A549 (cell line): ENCODE data around the gene RBM47. TPM values are rescaled to one million over a fixed set of nuclear protein-coding genes. Genes with fewer than 3 reads are reported as not detected.

Experiments used
- ATAC-seq, 2 experiments: fragments of 200-7000 bp in 1 of 2; fragments of >200 bp in 1 of 2; cut with Nextera tagmentation in 1 of 2; cut with Tn5 transposase in 1 of 2; 3 replicates each; pipeline versions ENCODE4 v1.8.0 to v1.9.1; 2018 to 2020; ENCODE audit warnings: mild to moderate bottlenecking in 1 of 2, moderate library complexity in 1 of 2
- CTCF ChIA-PET: fragments of 300-600 bp; sonication (Branson Sonifier 250); formaldehyde crosslinking; extraction: SDS; loops from one replicate; lab custom pipeline; 2021; ENCODE audit warnings: antibody characterized with exemption, inconsistent platforms; lab: Yijun Ruan, JAX
- POLR2A ChIA-PET: fragments of 350-600 bp; formaldehyde crosslinking; extraction: SDS; loops from one replicate; lab custom pipeline; 2021; ENCODE audit warnings: antibody characterized with exemption, inconsistent platforms; lab: Yijun Ruan, JAX
- DNase-seq, 2 experiments: peaks; one replicate each; pipeline versions ENCODE4 v3.0.0 to v3.0.0-alpha.2; 2011 to 2016; ENCODE audit warnings: low read depth in 1 of 2, low spot score in 1 of 2
- FAIRE-seq: peaks from 2 replicates; lab custom pipeline; 2011; peaks lifted over from hg19 to GRCh38; lab: Jason Lieb, UNC
- H3K27ac ChIP-seq, 2 experiments: fragments of >200 bp; sonication (Bioruptor Twin); formaldehyde crosslinking; 3 replicates each; pipeline ENCODE4 v1.5.1; 2016 to 2017
- H3K4me1 ChIP-seq: fragments of >200 bp; sonication (Bioruptor Twin); formaldehyde crosslinking; 3 replicates; pipeline ENCODE4 v1.6.1; 2016
- H3K4me2 ChIP-seq: fragments of >200 bp; sonication (Bioruptor Twin); formaldehyde crosslinking; 3 replicates; pipeline ENCODE4 v1.6.1; 2016
- H3K4me3 ChIP-seq: fragments of >200 bp; sonication (Bioruptor Twin); formaldehyde crosslinking; 3 replicates; pipeline ENCODE4 v1.5.1; 2016
- H3K9me3 ChIP-seq: fragments of >200 bp; sonication (Bioruptor Twin); formaldehyde crosslinking; 3 replicates; pipeline ENCODE4 v1.6.1; 2016
- ATOH8 ChIP-seq: fragments of 250-450 bp; sonication (Bioruptor Pico); IDR thresholded peaks from 2 replicates; pipeline ENCODE4 v1.5.0; 2020; ENCODE audit warnings: low read depth, mild to moderate bottlenecking, moderate library complexity
- CBX2 ChIP-seq: fragments of 200-600 bp; sonication (generic); IDR thresholded peaks from 2 replicates; pipeline ENCODE4 v1.6.1; 2016; ENCODE audit warnings: low read depth, mild to moderate bottlenecking, borderline replicate concordance
- CHD4 ChIP-seq: fragments of 200-600 bp; sonication (generic); IDR thresholded peaks from 2 replicates; pipeline ENCODE4 v1.6.1; 2016; ENCODE audit warnings: antibody characterized with exemption, mild to moderate bottlenecking, borderline replicate concordance
- EHMT2 ChIP-seq: fragments of 200-600 bp; sonication (generic); IDR thresholded peaks from 2 replicates; pipeline ENCODE4 v1.6.1; 2016; ENCODE audit warnings: antibody characterized with exemption, low read depth, mild to moderate bottlenecking, moderate library complexity
- EP300 ChIP-seq, 2 experiments: fragments of >200 bp; sonication (Bioruptor Twin); formaldehyde crosslinking; IDR thresholded peaks; 2 replicates in 1 of 2; 3 replicates in 1 of 2; pipeline ENCODE4 v1.6.1; 2016 to 2017
- FOSB ChIP-seq: fragments of 250-450 bp; sonication (Bioruptor Pico); IDR thresholded peaks from 2 replicates; pipeline ENCODE4 v1.5.0; 2020; ENCODE audit warnings: mild to moderate bottlenecking, moderate library complexity
- FOSL2 ChIP-seq, 2 experiments: fragments of 450-650 bp in 1 of 2; fragments of >200 bp in 1 of 2; sonication (Bioruptor Twin) in 1 of 2; formaldehyde crosslinking; IDR thresholded peaks; 2 replicates each; pipeline versions ENCODE4 v1.5.0 to v1.6.1; 2016 to 2020; ENCODE audit warnings: mild to moderate bottlenecking in 1 of 2, moderate library complexity in 1 of 2
- FOXS1 ChIP-seq: fragments of 250-450 bp; sonication (Bioruptor Pico); IDR thresholded peaks from 2 replicates; pipeline ENCODE4 v1.5.0; 2020; ENCODE audit warnings: mild to moderate bottlenecking, moderate library complexity
- HDAC2 ChIP-seq: fragments of 200-600 bp; sonication (generic); IDR thresholded peaks from 2 replicates; pipeline ENCODE4 v1.6.1; 2016
- HMGXB4 ChIP-seq: fragments of 250-450 bp; sonication (Bioruptor Pico); IDR thresholded peaks from 2 replicates; pipeline ENCODE4 v1.5.0; 2021; ENCODE audit warnings: mild to moderate bottlenecking, moderate library complexity, borderline replicate concordance
- JUN ChIP-seq, 2 experiments: fragments of >200 bp; sonication (Bioruptor Twin); formaldehyde crosslinking; IDR thresholded peaks; 2 replicates in 1 of 2; 3 replicates in 1 of 2; pipeline ENCODE4 v1.6.1; 2016 to 2017
- JUNB ChIP-seq: fragments of >200 bp; sonication (Bioruptor Twin); formaldehyde crosslinking; IDR thresholded peaks from 2 replicates; pipeline ENCODE4 v1.6.1; 2016
- KDM1A ChIP-seq: fragments of 200-600 bp; sonication (generic); IDR thresholded peaks from 2 replicates; pipeline ENCODE4 v1.6.1; 2016; ENCODE audit warnings: low read depth, mild to moderate bottlenecking
- MYC ChIP-seq: IDR thresholded peaks from 2 replicates; pipeline ENCODE4 v1.6.1; 2012; ENCODE audit warnings: mild to moderate bottlenecking, inconsistent platforms, low read length, improper control_type of control experiment, borderline replicate concordance
- PHF8 ChIP-seq: fragments of 200-600 bp; sonication (generic); IDR thresholded peaks from 2 replicates; pipeline ENCODE4 v1.6.1; 2016; ENCODE audit warnings: low read depth, mild to moderate bottlenecking, antibody characterized with exemption, moderate library complexity, borderline replicate concordance
- RAD21 ChIP-seq, 2 experiments: fragments of >200 bp in 1 of 2; sonication (Bioruptor Twin) in 1 of 2; formaldehyde crosslinking in 1 of 2; IDR thresholded peaks in 1 of 2; conservative IDR thresholded peaks in 1 of 2; 2 replicates in 1 of 2; 3 replicates in 1 of 2; pipeline ENCODE4 v1.6.1; 2012 to 2018; ENCODE audit warnings: inconsistent platforms in 1 of 2
- REST ChIP-seq: fragments of 200-600 bp; sonication (generic); IDR thresholded peaks from 2 replicates; pipeline ENCODE4 v1.6.1; 2016; ENCODE audit warnings: antibody characterized with exemption, mild to moderate bottlenecking, moderate library complexity
- SMC3 ChIP-seq: fragments of >200 bp; sonication (Bioruptor Twin); formaldehyde crosslinking; IDR thresholded peaks from 3 replicates; pipeline ENCODE4 v1.6.1; 2018; ENCODE audit warnings: inconsistent platforms
- TP53 ChIP-seq: fragments of 250-450 bp; sonication (Bioruptor Pico); IDR thresholded peaks from 2 replicates; pipeline ENCODE4 v1.5.0; 2021; ENCODE audit warnings: mild to moderate bottlenecking, moderate library complexity
- USF2 ChIP-seq: fragments of 450-650 bp; IDR thresholded peaks from 2 replicates; pipeline ENCODE4 v1.6.1; 2014; ENCODE audit warnings: antibody characterized with exemption
- ZFP36 ChIP-seq: fragments of 450-650 bp; IDR thresholded peaks from 2 replicates; pipeline ENCODE4 v1.6.1; 2014; ENCODE audit warnings: borderline replicate concordance; ENCODE audit not compliant: partially characterized antibody
- ZNF302 ChIP-seq: fragments of 250-450 bp; sonication (Bioruptor Pico); IDR thresholded peaks from 2 replicates; pipeline ENCODE4 v1.9.0; 2021; ENCODE audit warnings: inconsistent platforms, mild to moderate bottlenecking, moderate library complexity
- WGBS: methylation state at CpG from one replicate; pipeline ENCODE4 v1.1.6; 2017; ENCODE audit errors: missing lambda C conversion rate; 5-methylcytosine and 5-hydroxymethylcytosine counted together
- polyA plus RNA-seq, 4 experiments: library from polyadenylated mRNA; depleted of rRNA in 3 of 4; stranded (reverse); fragments of >200 nt; fragmentation: RNase III in 1 of 4; extraction: RNeasy Plus Mini Kit Qiagen cat#74134 plus additional on column Dnase treatment in 1 of 4; gene quantifications; 2 replicates in 3 of 4; 3 replicates in 1 of 4; pipeline ENCODE4 v1.2.3, GENCODE V29; 2011 to 2017

The RBM47 gene
- polyA plus RNA-seq, 2 of the 4 experiments (the other 2 are of a cell fraction), result 38.1 to 43.3 TPM

GRCh38 chr4:40656201-40656863, 26.7 kb upstream of the RBM47 start:
- ChIA-PET POLR2A (no interaction called here), CTCF (interaction anchor here (0.6 to 1.4 kb wide), 2 partner anchors 10 to 1502 kb away, joined by 3 to 4 read pairs; no protein-coding TSS in a partner anchor)
- no peak for ATAC-seq
- Histone ChIP-seq H3K4me1 (0 out of 3 replicates have a peak, but pooled peaks cover 3% of the 10 kb centered on the region), H3K4me3 (no peak overlapping the region), H3K27ac (0 out of 6 replicates have a peak overlapping the region, but pooled peaks of 1 of the 2 experiments have one; percentile 24), H3K4me2 (no peak overlapping the region), H3K9me3 (no peaks in the 10 kb centered on the region)
- FAIRE-seq, result no peak
- WGBS, result 93% methylated on average over 9 of the region's 9 CpGs
- TF ChIP-seq HDAC2 (no peak), KDM1A (no peak), JUNB (no peak), MYC (no peak), ZFP36 (no peak), PHF8 (no peak), FOXS1 (no peak), CHD4 (no peak), USF2 (no peak), EP300 (IDR thresholded peaks at IDR 0.05) (no peak), FOSB (CRISPR knock-in tag) (no peak), SMC3 (no peak), REST (no peak)
- DNase-seq, result no peak

GRCh38 chr4:40651280-40651679, 21.6 kb upstream of the RBM47 start:
- POLR2A ChIA-PET, result no interaction called here
- no peaks in the 10 kb centered on the region for H3K9me3 ChIP-seq
- TF ChIP-seq CBX2, result no peak
- no peak for TF ChIP-seq EHMT2
- no peak for TF ChIP-seq FOSB (CRISPR knock-in tag)
- no peak for TF ChIP-seq HMGXB4 (CRISPR knock-in tag)
- TF ChIP-seq FOSL2 (IDR thresholded peaks at IDR 0.05), result no peak
- TF ChIP-seq FOSL2 (CRISPR knock-in tag; IDR thresholded peaks at IDR 0.05), result no peak
- TF ChIP-seq RAD21 (conservative IDR thresholded peaks at IDR 0.05 in 1 of 2, IDR thresholded peaks at IDR 0.05 in 1 of 2), result no peak
- TF ChIP-seq ATOH8 (CRISPR knock-in tag), result no peak
- TF ChIP-seq JUN (IDR thresholded peaks at IDR 0.05), result no peak
- no peak for TF ChIP-seq TP53 (CRISPR knock-in tag)
- TF ChIP-seq ZNF302, result no peak
- no peak for TF ChIP-seq PHF8
- no peak for TF ChIP-seq FOXS1
- 0 out of 3 replicates have a peak, but pooled peaks cover 3% of the 10 kb centered on the region for H3K4me1 ChIP-seq
- ATAC-seq (no peak), DNase-seq (no peak), FAIRE-seq (no peak)
- WGBS, result 88% methylated on average over 2 of the region's 2 CpGs
- H3K27ac ChIP-seq, result peak overlapping the region in 1 of 2 experiments; percentile 37; a peak in 1 of 6 replicates
- H3K4me2 ChIP-seq, result no peak overlapping the region
- CTCF ChIA-PET, result interaction anchor here (1.1 kb wide), 1 partner anchor 22 kb away, joined by 3 read pairs; no protein-coding TSS in a partner anchor
- no peak overlapping the region for H3K4me3 ChIP-seq
